KOPT-K1 (cell line): ENCODE measurements around the gene ADAMTS17.

Experiments
- H3K27ac ChIP-seq: fragments of 200-600 bp; sonication (generic); 2 replicates; pipeline ENCODE4 v1.5.1; 2016; ENCODE audit warnings: antibody characterized with exemption, mild to moderate bottlenecking, low read depth, low read length; ENCODE audit not compliant: poor library complexity, severe bottlenecking
- H3K36me3 ChIP-seq: fragments of 200-600 bp; sonication (generic); 2 replicates; pipeline ENCODE4 v1.5.1; 2017; ENCODE audit warnings: antibody characterized with exemption, mild to moderate bottlenecking, low read length, moderate library complexity; ENCODE audit not compliant: insufficient read depth
- H3K9me3 ChIP-seq: fragments of 200-600 bp; sonication (generic); 2 replicates; pipeline ENCODE4 v1.5.1; 2017; ENCODE audit warnings: antibody characterized with exemption, low read length, mild to moderate bottlenecking; ENCODE audit not compliant: insufficient read depth, poor library complexity, severe bottlenecking

ADAMTS17 gene

GRCh38 chr15:99970891-99971430 is 370.8 kb downstream of the ADAMTS17 start:
- H3K9me3 ChIP-seq, result no peaks in the 10 kb centered on the region
- no peak overlapping the region for H3K27ac ChIP-seq
- H3K36me3 ChIP-seq, result no peaks in the 10 kb centered on the region

GRCh38 chr15:99969261-99969920 is 372.4 kb downstream of the ADAMTS17 start:
- Histone ChIP-seq H3K36me3 (no peaks in the 10 kb centered on the region), H3K9me3 (no peaks in the 10 kb centered on the region), H3K27ac (no peak overlapping the region)

GRCh38 chr15:99967841-99968371 is 373.9 kb downstream of the ADAMTS17 start:
- no peak overlapping the region for H3K27ac ChIP-seq
- H3K9me3 ChIP-seq, result no peaks in the 10 kb centered on the region

GRCh38 chr15:99966815-99967214 is 375.0 kb downstream of the ADAMTS17 start:
- Histone ChIP-seq H3K9me3 (no peaks in the 10 kb centered on the region), H3K36me3 (no peaks in the 10 kb centered on the region), H3K27ac (no peak overlapping the region)

More at GRCh38 chr15:99967841-99968371, 373.9 kb downstream of the ADAMTS17 start:
- H3K36me3 ChIP-seq, result no peaks in the 10 kb centered on the region

GRCh38 chr15:99965376-99965775 is 376.4 kb downstream of the ADAMTS17 start:
- Histone ChIP-seq H3K27ac (no peak overlapping the region), H3K36me3 (no peaks in the 10 kb centered on the region), H3K9me3 (no peaks in the 10 kb centered on the region)

GRCh38 chr15:99963976-99964375 is 377.8 kb downstream of the ADAMTS17 start:
- Histone ChIP-seq H3K9me3 (no peaks in the 10 kb centered on the region), H3K27ac (no peak overlapping the region), H3K36me3 (no peaks in the 10 kb centered on the region)

- H3K9me3 ChIP-seq, result no peaks in the 10 kb centered on the region
- H3K27ac ChIP-seq, result no peak overlapping the region
Measured at GRCh38 chr15:99963096-99963825, 378.5 kb downstream of the ADAMTS17 start.

GRCh38 chr15:99962006-99962561 is 379.7 kb downstream of the ADAMTS17 start:
- no peaks in the 10 kb centered on the region for H3K9me3 ChIP-seq
- H3K27ac ChIP-seq, result no peak overlapping the region
- H3K36me3 ChIP-seq, result no peaks in the 10 kb centered on the region

More at GRCh38 chr15:99963096-99963825, 378.5 kb downstream of the ADAMTS17 start:
- H3K36me3 ChIP-seq, result no peaks in the 10 kb centered on the region

- no peak overlapping the region for H3K27ac ChIP-seq
- no peaks in the 10 kb centered on the region for H3K9me3 ChIP-seq
- no peaks in the 10 kb centered on the region for H3K36me3 ChIP-seq
Measured at GRCh38 chr15:99961011-99961441, 380.7 kb downstream of the ADAMTS17 start.

- Histone ChIP-seq H3K36me3 (no peaks in the 10 kb centered on the region), H3K9me3 (no peaks in the 10 kb centered on the region), H3K27ac (no peak overlapping the region)
Measured at GRCh38 chr15:99959326-99959725, 382.4 kb downstream of the ADAMTS17 start.

- Histone ChIP-seq H3K36me3 (no peaks in the 10 kb centered on the region), H3K27ac (no peak overlapping the region), H3K9me3 (no peaks in the 10 kb centered on the region)
Measured at GRCh38 chr15:99958426-99959097, 383.2 kb downstream of the ADAMTS17 start.

GRCh38 chr15:99957642-99958013 is 384.1 kb downstream of the ADAMTS17 start:
- no peak overlapping the region for H3K27ac ChIP-seq
- no peaks in the 10 kb centered on the region for H3K36me3 ChIP-seq
- no peaks in the 10 kb centered on the region for H3K9me3 ChIP-seq

- H3K27ac ChIP-seq, result no peak overlapping the region
- H3K36me3 ChIP-seq, result no peaks in the 10 kb centered on the region
- no peaks in the 10 kb centered on the region for H3K9me3 ChIP-seq
Measured at GRCh38 chr15:99956820-99957641, 384.7 kb downstream of the ADAMTS17 start.
